Activated T-helper 2 cell treated with anti-CD3 and anti-CD28 coated beads, Interferon-gamma antibody, Interleukin-2, Interleukin-4, amounts not matched to agents 10 μg/mL and 5 μg/mL and 100 μg/mL, durations not matched to agents 14 hours and 24 hours and 36 hours (primary cell): ENCODE data around the gene IMPA2. TPM values are rescaled to one million over a fixed set of nuclear protein-coding genes. Genes with fewer than 3 reads are reported as not detected.
"Not testable (repeated sequence)": the region's sequence is repeated elsewhere in the genome, so short reads cannot be mapped to it uniquely, and the experiment has no call there.

Source experiments
- DNase-seq: peaks from one replicate; pipeline ENCODE4 v3.0.0; 2021; ENCODE audit warnings: low spot score
- H3K27ac Mint-ChIP-seq: one replicate; pipeline ENCODE4 v1.8.0; 2021; ENCODE audit warnings: mixed read lengths
- H3K27me3 Mint-ChIP-seq: one replicate; pipeline ENCODE4 v1.8.0; 2021; ENCODE audit warnings: low read depth, mixed read lengths
- H3K36me3 Mint-ChIP-seq: one replicate; pipeline ENCODE4 v1.8.0; 2021; ENCODE audit warnings: low read depth, mixed read lengths
- H3K4me1 Mint-ChIP-seq: one replicate; pipeline ENCODE4 v1.8.0; 2021; ENCODE audit warnings: low read depth, mixed read lengths
- H3K4me3 Mint-ChIP-seq: one replicate; pipeline ENCODE4 v1.8.0; 2021; ENCODE audit warnings: low read depth, mild to moderate bottlenecking, moderate library complexity, mixed read lengths
- H3K9me3 Mint-ChIP-seq: one replicate; pipeline ENCODE4 v1.8.0; 2021; ENCODE audit warnings: mixed read lengths
- intact Hi-C: fragments of 100-400 bp; cut with micrococcal nuclease; formaldehyde crosslinking; loops from one replicate; pipeline ENCODE4 v1.15.1; 2023
- total RNA-seq: library from RNA; stranded (reverse); gene quantifications from 2 replicates; pipeline ENCODE4 v1.2.3, GENCODE V29; 2022

Gene IMPA2
- total RNA-seq, 1 donor from 2014 or later, result 22.2 TPM

DNA sequence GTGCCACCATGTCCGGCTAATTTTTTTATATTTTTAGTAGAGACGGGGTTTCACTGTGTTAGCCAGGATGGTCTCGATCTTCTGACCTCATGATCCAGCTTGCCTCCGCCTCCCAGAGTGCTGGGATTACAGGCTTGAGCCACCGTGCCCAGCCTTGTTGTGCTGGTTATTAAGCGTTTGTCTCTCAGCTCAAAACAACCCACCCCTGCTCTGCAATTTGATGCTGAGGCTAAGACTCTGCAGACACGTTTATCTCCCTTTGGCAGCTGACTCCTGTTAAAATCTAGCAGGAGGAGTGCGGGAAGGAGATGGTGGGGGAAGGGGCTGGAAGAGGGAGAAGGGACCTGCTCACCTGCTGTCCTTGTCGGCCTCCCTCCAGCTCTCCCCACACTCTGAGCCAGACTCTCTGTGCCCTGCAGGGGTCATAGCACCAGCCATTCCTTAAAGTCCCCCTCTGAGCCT, 29.9 kb upstream of the IMPA2 start:
- intact Hi-C loops, result no loop called here

DNA sequence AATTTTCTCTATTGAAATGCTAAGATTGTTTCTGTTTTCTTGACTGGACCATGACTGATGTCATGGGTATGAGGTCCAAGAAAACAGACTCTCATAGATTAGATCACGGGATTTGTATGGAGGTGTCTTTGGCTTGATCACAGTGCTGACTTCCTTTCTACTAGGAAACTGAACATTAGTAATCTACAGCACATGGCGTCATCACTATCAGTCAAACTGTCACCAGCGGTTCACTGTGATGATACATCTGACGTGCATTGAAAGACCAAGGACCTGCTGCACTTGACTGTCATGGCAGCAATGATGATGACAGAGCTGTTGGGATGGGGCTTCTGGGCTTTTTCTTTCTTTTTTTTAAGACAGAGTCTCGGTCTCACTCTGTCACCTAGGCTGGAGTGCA, 28.2 kb upstream of the IMPA2 start:
- H3K4me3 Mint-ChIP-seq, result no peak overlapping the region

More for the DNA sequence above, 29.9 kb upstream of the IMPA2 start:
- no peaks in the 10 kb centered on the region for H3K36me3 Mint-ChIP-seq
- H3K27me3 Mint-ChIP-seq, result no peaks in the 10 kb centered on the region
- H3K4me3 Mint-ChIP-seq, result no peak overlapping the region
- H3K27ac Mint-ChIP-seq, result no peak overlapping the region
- DNase-seq, result no peak
- H3K4me1 Mint-ChIP-seq, result peaks cover 11% of the 10 kb centered on the region
- no peaks in the 10 kb centered on the region for H3K9me3 Mint-ChIP-seq

DNA sequence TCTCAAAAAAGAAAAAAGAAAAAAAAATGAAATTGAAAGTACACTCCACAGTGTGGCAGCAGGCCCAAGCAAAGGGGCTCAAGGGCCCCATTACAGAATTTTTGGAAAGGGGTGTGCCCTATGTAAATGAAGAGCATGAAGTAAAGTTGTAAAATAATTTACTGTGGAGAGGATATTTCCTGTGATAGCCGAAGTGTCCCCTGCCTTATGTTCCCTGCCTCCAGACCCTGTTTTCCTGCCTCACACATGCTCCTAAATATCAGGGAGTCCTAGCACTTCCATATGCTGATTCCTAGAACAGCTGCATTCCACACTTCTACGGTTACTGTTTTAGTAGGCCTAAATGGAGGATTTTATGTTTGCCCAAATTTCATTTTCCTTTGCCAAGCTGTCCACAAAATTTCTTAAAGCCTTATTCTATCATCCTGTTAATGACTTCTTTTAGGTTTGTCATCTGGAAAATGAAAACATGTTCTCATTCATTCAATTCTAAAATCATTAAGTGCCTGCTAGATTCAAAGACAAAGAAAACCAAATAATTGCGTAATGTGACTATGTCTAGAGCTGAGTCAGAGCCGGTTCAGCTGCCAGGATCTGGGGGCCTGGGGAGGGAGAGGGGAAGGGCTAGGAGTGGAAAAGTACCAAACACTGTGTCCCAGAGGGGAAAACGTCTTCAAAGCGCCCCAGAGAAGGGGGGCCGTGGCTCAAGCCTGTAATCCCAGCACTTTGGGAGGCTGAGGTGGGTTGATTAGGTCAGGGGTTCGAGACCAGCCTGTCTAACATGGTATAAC, 25.9 kb upstream of the IMPA2 start:
- H3K4me3 Mint-ChIP-seq, result no peak overlapping the region
- H3K9me3 Mint-ChIP-seq, result peaks cover 13% of the 10 kb centered on the region
- H3K27me3 Mint-ChIP-seq, result no peaks in the 10 kb centered on the region
- intact Hi-C loops, result no loop called here
- H3K4me1 Mint-ChIP-seq, result peaks cover 3% of the 10 kb centered on the region
- no peak for DNase-seq
- H3K27ac Mint-ChIP-seq, result no peak overlapping the region
- H3K36me3 Mint-ChIP-seq, result no peaks in the 10 kb centered on the region

More for the DNA sequence above, 28.2 kb upstream of the IMPA2 start:
- H3K36me3 Mint-ChIP-seq, result no peaks in the 10 kb centered on the region
- H3K4me1 Mint-ChIP-seq, result peaks cover 3% of the 10 kb centered on the region
- H3K9me3 Mint-ChIP-seq, result peaks cover 13% of the 10 kb centered on the region
- H3K27me3 Mint-ChIP-seq, result no peaks in the 10 kb centered on the region
- H3K27ac Mint-ChIP-seq, result no peak overlapping the region
- no peak for DNase-seq
- intact Hi-C loops, result no loop called here

DNA sequence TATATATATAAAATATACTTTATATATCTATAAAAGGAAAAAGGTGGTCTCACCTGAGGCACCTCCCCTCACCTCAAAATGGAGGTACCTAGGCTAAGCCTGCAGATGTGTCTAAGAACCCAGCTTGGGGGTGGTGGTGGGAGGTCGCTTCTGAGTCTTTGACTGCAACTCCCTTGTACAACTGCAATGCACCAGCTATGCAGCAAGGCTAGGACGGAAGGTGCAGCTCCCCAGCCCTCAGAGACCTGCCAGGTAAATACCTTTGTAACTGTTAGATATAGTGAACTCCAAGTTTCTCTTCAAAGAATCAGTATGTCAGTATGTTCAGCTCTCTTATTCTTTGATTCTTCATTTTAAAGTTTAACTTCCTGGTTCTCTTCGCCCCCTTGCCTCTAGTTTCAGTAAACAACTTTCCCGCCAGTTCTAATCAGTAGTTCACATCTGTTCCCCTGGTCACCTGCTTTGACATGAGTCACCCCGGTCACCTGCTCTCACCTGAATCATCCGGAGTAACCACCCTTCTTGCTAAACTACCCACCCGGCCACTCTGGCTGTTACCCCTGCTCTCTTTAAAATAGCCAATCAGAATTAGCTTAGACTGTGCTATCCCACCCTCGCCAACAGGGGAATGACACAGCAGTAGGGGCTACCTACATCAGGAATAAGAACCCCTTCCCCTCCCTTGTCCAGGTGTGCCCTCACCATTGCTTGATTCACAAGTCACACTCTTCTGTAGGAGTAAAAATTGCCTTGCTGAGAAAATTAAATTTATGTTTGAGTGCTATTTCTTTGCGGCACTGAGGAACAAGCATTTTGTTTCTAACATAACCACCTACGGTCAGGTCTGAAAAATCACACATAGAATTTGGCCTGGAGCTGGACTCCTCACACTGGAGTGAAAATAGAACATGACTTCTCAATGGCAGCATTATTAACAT, 24.7 kb upstream of the IMPA2 start:
- intact Hi-C loops, result no loop called here
- no peak for DNase-seq
- Mint-ChIP-seq H3K9me3 (peaks cover 13% of the 10 kb centered on the region), H3K4me1 (peaks cover 3% of the 10 kb centered on the region), H3K27ac (no peak overlapping the region), H3K27me3 (no peaks in the 10 kb centered on the region), H3K36me3 (no peaks in the 10 kb centered on the region), H3K4me3 (no peak overlapping the region)

DNA sequence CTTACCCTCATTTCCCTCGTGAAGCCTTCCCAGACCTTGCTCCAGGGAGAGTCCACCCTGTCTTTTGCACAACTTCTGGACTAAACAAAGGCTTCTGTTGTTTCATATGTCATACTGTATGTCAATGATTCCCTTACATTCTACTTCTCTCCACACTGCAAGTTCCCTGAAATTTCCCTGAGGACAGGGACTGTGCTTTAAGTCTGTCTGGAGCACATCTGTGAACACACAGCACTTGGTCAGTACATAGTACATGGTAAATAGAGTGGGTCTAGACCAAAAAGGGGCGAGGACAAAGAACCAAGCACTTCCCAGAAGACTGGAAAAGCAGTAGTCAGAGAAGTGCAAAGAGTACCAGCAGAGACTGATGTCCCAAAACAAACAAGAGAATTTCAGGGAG, 23.7 kb upstream of the IMPA2 start:
- no peaks in the 10 kb centered on the region for H3K36me3 Mint-ChIP-seq
- DNase-seq, result no peak
- no peak overlapping the region for H3K27ac Mint-ChIP-seq
- intact Hi-C loops, result no loop called here
- peaks cover 3% of the 10 kb centered on the region for H3K4me1 Mint-ChIP-seq
- peaks cover 13% of the 10 kb centered on the region for H3K9me3 Mint-ChIP-seq
- H3K27me3 Mint-ChIP-seq, result peaks cover 3% of the 10 kb centered on the region
- H3K4me3 Mint-ChIP-seq, result no peak overlapping the region

DNA sequence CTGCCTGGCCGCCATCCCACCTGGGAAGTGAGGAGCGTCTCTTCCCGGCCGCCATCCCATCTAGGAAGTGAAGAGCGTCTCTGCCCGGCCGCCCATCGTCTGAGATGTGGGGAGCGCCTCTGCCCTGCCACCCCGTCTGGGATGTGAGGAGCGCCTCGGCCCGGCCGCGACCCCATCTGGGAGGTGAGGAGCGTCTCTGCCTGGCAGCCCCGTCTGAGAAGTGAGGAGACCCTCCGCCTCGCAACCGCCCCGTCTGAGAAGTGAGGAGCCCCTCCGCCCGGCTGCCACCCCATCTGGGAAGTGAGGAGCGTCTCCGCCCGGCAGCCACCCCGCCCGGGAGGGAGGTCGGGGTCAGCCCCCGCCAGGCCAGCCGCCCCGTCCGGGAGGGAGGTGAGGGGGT, 21.7 kb upstream of the IMPA2 start:
- H3K27ac Mint-ChIP-seq, H3K4me1 Mint-ChIP-seq, intact Hi-C loops, H3K36me3 Mint-ChIP-seq, H3K4me3 Mint-ChIP-seq, DNase-seq, H3K27me3 Mint-ChIP-seq: not testable (repeated sequence)
- peaks cover 13% of the 10 kb centered on the region for H3K9me3 Mint-ChIP-seq

DNA sequence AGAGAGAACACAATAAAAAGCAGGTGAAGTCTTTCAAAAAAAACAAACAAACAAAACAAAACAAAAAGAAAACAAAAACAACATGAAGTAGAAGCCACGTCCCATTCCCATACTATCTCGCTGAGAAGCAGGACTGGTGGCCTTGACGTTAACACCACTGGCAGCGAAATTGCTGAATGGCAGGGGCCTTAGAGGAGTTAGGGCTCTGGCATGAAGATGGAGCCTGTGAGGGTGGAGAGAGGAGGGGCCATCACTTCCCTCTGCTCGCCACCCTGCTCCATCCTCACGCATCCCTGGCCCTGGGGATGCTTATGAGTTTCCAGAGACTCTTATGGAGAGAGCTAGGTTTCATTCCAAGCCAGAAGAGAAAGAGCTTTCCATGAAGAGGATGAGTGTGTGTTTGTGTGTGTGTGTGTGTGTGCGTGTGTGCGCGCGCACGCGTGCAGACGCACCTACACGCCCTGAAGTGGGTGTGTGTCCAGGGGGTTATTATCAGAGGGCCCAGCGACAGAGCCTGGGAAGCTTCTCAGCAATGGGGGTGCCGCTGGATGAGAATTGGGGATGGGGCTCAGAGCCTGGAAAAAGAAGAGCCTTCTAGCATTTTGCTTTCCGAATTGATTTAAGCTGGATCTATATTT, 20.4 kb upstream of the IMPA2 start:
- Mint-ChIP-seq H3K27me3 (peaks cover 4% of the 10 kb centered on the region), H3K36me3 (no peaks in the 10 kb centered on the region), H3K4me3 (no peak overlapping the region), H3K4me1 (no peaks in the 10 kb centered on the region), H3K9me3 (peaks cover 13% of the 10 kb centered on the region), H3K27ac (no peak overlapping the region)
- intact Hi-C loops, result no loop called here
- DNase-seq, result no peak

DNA sequence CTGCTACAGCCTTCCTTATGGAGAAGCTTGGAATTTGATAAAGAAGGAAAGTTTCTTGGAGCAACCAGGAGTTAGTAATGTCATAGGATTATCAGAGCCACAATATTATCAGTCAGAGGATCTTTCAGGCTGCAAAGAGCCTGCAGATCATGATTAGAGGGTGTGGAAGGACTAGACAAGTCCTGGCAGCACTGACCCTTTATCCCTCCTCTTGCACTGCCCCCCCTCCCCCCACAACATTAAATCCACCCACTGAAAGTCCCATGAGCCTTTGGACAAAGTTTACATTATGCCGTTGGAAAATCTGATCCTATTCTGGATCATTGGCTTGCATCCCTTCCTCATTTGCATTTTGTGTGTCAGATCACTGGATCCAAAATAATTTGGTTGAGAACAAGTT, 18.7 kb upstream of the IMPA2 start:
- Mint-ChIP-seq H3K27me3 (peaks cover 4% of the 10 kb centered on the region), H3K4me3 (no peak overlapping the region), H3K9me3 (peaks cover 2% of the 10 kb centered on the region), H3K27ac (no peak overlapping the region), H3K36me3 (no peaks in the 10 kb centered on the region), H3K4me1 (no peaks in the 10 kb centered on the region)
- DNase-seq, result no peak
- intact Hi-C loops, result no loop called here

DNA sequence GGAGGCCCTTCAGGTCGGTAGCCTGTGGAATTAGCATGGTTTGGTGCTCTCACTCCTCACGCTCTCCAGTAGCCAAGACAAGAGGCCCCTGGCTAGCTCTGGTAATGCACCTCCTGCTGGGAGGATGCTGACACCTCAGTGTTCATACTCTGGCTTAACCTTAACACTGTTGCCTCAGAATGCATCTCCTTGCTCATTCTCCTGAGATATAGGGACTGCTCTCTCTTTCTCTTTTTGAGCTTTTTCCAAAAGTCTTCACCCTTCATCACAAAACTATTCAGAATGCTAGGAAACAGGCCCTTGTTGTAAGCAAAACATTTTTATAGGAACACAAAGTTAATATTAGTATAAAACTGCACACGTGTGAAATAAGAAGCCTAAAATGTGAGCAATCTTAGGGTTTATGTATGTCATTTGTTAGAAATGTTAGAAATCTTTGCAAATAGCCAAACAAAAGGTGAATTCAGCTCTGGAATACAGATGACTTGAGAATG, 17.3 kb upstream of the IMPA2 start:
- Mint-ChIP-seq H3K36me3 (no peaks in the 10 kb centered on the region), H3K27me3 (peaks cover 4% of the 10 kb centered on the region), H3K4me3 (no peak overlapping the region), H3K9me3 (no peaks in the 10 kb centered on the region), H3K27ac (no peak overlapping the region), H3K4me1 (no peaks in the 10 kb centered on the region)
- intact Hi-C loops, result no loop called here
- DNase-seq, result no peak

DNA sequence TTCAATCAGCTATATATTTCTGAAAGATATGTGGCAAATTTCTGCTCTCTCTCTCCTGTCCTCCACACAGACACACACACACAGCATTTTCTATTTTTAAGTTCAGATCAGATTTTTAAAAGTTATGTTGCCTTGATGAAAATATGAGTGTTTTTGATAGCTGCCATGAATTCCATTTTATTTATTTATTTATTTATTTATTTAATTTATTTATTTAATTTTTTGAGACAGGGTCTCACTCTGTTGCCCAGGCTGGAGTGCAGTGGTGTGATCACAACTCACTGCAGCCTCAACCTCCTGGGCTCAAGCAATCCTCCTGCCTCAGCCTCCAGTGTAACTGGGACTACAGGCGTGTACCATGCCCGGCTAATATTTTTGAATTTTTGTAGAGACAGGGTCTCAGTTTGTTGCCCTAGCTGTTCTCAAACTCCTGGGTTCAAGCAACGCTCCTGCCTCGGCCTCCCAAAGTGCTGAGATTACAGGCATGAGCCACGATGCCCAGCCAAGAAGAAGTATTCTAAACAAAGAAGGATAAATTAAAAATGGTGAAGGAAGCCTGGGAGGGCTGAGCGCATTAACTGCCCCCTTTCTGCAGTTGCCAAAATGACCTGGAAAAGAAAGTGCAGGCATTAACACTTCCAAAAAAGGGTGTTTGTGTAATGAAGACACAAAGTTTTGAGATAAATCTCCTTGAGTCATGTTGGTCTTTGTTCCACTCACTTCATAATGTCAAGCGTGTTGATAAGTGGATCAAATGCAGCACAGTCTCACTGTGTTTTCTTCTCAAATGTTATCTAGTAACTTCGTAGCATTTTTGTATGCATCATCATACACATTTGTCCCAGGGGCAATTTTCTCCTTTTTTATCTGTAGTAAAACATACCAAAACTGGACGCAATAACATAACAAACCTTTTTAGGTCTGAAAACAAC, 11.1 kb upstream of the IMPA2 start:
- Mint-ChIP-seq H3K27ac (no peak overlapping the region), H3K4me1 (peaks cover 4% of the 10 kb centered on the region), H3K9me3 (no peaks in the 10 kb centered on the region), H3K4me3 (no peak overlapping the region), H3K36me3 (no peaks in the 10 kb centered on the region), H3K27me3 (no peaks in the 10 kb centered on the region)
- intact Hi-C loops, result no loop called here
- no peak for DNase-seq

DNA sequence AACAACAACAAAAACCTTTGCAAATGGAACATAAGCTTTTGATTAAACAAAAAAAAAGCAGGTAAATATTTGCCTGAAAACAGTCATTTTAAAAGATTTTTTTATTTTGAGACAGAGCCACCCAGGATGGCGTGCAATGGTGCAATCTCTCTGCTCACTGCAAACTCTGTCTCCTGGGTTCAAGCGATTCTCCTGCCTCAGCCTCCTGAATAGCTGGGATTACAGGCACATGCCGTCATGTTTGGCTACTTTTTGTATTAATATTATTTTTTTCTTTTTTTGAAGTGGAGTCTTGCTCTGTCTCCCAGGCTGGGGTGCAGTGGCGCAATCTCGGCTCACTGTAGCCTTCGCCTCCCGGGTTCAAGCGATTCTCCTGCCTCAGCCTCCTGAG, 10.5 kb upstream of the IMPA2 start:
- H3K36me3 Mint-ChIP-seq, H3K27me3 Mint-ChIP-seq, H3K9me3 Mint-ChIP-seq, H3K27ac Mint-ChIP-seq, H3K4me3 Mint-ChIP-seq, DNase-seq, intact Hi-C loops, H3K4me1 Mint-ChIP-seq: not testable (repeated sequence)
